RPMI8226 (cell line): Measurements from ENCODE around the gene ANKRD29.
"Not testable (repeated sequence)": the region's sequence is repeated elsewhere in the genome, so short reads cannot be mapped to it uniquely, and the experiment has no call there.

ENCODE experiments used
- DNase-seq: peaks from one replicate; pipeline ENCODE4 v3.0.0-alpha.2; 2015

The ANKRD29 gene

GRCh38 chr18:23641937-23642666 lies 20.6 kb downstream of the ANKRD29 start:
- DNase-seq: no peak

GRCh38 chr18:23641143-23641720 lies 21.5 kb downstream of the ANKRD29 start:
- no peak for DNase-seq

- no peak for DNase-seq
Observed at GRCh38 chr18:23640052-23640451, 22.7 kb downstream of the ANKRD29 start.

DNA sequence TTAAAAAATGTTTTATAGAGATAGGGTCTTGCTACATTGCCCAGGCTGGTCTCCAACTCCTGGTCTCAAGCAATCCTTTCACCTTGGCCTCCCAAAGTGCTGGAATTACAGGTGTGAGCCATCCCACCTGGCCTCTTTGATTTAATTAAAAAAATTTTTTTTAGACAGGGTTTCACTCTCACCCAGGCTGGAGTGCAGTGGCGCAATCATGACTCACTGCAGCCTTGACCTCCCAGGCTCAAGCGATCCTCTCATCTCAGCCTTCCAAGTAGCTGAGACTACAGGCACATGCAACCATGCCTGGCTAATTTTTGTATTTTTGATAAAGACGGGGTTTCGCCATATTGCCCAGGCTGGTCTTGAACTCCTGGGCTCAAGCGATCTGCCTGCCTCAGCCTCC lies 26.3 kb downstream of the ANKRD29 start:
- DNase-seq: not testable (repeated sequence)

DNA sequence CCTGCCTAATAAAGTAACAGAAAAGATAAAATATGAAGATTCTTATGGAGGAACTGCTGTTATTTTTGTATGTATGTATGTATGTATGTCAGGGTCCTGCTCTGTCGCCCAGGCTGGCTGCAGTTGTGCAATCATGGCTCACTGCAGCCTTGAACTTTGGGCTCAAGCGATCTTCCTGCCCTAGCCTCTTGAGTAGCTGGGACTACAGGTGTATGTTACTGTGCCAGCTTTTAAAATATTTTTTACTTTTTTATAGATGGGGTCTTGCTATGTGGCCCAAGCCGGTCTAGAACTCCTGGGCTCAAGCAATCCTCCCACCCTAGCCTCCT lies 26.7 kb downstream of the ANKRD29 start:
- no peak for DNase-seq

DNA sequence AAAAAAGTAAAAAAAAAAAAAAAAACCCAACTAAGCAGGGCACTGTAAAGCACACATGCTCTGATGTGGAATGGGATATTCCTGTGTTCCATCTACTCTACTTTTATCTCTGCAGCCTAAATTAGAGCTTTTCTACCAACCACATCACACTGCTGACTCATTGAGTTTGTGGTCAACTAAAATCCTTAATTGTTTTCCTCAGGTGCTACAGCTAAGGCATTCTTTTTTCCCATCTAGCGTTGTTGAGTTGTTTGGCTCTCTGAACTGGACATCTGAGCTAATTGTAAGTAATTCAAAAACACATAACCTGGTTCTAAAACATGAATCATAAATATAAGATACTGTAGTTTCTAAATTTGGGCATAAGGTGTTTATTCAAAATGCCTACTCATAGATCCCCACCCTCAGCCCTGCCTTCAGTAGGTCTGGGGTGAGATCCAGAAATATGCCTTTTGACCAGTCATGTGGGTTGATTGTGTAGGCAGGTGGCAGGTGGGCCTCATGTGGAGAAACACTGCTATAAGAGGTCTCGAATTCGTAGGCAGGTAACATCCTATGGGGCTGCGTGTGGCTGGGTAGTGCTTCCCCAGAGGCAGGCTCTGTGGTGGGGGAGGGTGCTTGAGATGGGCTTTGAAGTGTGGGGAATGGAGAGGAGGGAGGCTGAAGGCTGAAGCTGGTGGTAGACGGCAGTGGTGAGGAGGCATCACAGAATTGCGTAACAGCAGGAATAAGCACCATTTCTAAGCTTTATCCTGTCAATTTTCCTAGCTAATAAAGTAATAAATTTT lies 27.2 kb downstream of the ANKRD29 start:
- peak; percentile 12 for DNase-seq

GRCh38 chr18:23634692-23635091 lies 28.0 kb downstream of the ANKRD29 start:
- DNase-seq: no peak

- DNase-seq: no peak
Observed at GRCh38 chr18:23632615-23633014, 30.1 kb downstream of the ANKRD29 start.

GRCh38 chr18:23631746-23632145 lies 31.0 kb downstream of the ANKRD29 start:
- no peak for DNase-seq

DNA sequence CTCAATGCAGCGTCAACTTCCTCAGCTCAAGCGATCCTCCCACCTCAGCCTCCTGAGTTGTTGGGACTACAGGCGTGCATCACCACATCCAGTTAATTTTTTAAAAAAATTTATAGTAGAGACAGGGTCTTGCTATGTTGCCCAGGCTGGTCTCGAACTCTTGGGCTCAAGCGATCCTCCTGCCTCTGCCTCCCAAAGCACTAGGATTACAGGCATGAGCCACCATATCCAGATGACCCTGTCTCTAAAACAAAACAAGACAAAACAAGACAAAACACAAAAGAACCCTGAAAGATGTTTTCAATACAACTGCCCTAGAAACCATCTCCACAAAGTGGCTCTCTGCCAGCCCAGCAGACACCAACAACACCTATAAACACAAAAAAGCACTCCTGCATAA lies 31.4 kb downstream of the ANKRD29 start:
- no peak for DNase-seq

- DNase-seq: no peak
Observed at GRCh38 chr18:23629444-23629946, 33.2 kb downstream of the ANKRD29 start.

DNA sequence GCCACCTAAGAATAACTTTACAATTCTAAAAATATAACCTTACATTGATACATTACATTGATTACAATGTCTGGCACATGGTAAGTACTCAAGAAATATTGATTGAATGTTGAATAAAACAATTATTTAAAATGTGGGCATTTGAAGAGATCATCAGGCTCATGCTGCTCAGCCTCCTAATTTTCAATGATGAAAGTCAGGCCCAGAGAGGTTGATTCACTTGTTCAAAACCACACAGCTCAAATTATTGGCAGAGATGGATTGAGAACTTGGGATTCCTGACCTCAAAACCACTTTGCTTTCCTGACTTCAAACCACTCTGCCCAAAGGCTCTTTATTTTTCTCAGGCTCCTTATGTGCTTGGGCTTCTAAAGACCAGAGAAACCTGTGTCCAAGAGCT lies 34.7 kb downstream of the ANKRD29 start:
- DNase-seq: no peak

DNA sequence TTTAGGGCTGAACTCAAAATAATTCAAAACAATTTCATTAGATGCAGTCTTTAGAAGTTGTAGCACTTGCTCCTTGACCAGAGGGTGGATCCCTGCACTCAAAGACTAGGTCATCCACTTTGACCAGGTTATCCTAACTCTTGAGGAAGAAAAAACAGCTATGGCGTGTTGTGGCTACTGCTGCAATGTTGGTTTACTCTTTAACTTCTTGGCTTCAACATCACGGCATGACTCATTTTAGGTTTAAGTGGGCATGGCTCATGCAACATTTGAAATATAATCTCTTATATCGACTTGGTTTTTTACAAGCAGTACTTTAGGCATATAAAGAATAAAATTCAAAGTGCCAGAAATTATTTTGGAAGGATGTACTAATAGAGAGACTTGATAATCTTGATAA lies 35.4 kb downstream of the ANKRD29 start:
- no peak for DNase-seq

GRCh38 chr18:23626451-23627279 lies 36.0 kb downstream of the ANKRD29 start:
- no peak for DNase-seq

- no peak for DNase-seq
Observed at GRCh38 chr18:23623040-23623439, 39.7 kb downstream of the ANKRD29 start.

GRCh38 chr18:23619388-23619881 lies 43.3 kb downstream of the ANKRD29 start:
- no peak for DNase-seq

DNA sequence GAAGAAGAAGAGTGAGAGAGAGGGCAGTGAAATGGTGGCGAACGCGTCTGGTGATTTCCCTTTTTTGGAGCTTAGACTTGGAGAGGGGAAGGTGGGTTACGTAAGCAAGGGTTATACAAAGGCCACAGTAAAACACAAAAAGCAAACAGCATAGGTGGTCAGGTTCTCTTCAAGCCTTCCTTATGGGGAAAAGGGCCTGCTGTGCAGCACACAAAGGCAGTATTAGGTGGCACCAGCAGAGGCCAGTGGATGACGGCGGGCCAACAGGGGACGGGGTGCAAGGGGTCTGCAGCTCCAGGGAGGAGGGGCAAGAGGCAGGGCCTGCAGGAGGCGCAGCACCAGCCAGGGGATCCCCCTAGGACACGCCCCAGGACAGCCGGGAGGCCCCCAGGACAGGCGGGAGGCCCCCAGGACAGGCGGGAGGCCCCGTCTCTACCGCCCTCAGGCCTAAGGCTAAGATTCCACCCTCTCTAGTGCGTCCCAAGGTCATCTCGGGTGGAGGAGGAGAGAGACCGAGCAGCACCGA lies 43.8 kb downstream of the ANKRD29 start:
- DNase-seq: no peak

DNA sequence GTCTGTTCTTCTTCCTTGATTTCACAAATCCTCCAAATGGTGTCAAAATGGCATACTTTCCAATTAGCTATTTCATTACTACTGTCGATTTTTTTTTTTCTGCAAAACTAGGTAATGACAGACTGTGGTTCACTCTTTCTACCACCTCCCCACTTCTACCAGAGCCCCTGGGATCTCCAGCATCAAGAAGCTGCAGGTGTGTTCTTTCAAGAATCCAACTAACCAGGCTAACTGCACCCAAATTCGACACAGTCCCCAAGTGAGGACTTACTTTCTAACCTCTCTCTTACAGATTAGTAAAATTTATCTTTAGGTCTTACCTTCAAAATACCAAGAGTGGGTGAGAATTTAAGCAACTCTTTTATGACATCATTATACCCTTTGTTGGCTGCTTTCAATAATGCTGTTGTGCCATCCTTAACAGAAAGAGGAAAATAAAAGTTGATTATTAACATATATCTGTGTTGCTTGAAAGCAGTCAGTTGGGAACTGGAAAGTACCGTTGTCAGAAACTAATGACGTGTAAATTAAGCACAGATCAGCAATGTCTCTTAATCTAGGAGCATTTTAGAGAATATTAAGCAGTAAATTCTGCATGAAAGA lies 45.2 kb downstream of the ANKRD29 start:
- DNase-seq: no peak

GRCh38 chr18:23616258-23616657 lies 46.5 kb downstream of the ANKRD29 start:
- no peak for DNase-seq

DNA sequence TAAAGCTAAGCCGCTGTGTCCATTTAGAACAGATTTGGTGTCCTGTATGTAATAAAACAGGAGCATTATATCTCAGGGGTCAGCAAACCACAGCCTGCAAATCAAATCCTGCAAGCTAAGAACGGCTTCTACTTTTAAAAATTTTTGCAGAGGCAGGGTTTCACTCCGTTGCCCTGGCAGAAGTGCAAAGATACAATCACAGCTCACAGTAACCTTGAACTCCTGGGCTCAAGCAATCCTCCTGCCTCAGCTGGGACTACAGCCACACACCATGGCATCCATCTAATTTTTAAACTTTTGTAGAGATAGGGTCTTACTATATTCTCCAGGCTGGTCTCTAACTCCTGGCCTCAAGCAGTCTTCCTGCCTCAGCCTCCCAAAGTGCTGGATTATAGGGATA lies 47.8 kb downstream of the ANKRD29 start:
- DNase-seq: peak; percentile 24

DNA sequence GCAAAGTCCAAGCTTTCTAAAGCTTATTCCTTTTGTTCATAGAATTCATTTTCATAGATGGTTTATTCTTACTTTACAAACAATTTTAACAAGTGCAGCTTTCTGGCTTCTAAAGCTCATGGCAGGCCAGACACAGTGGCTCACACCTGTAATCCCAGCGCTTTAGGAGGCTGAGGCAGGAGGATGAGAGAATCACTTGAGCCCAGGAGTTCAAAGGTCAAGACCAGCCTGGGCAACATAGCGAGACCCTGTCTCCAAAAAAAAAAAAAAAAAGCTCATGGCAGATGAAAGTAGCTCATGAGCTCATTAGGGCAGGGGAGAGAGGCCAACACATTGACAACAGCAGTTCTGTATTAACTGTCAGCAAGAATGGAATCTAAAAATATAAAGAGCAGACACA lies 48.3 kb downstream of the ANKRD29 start:
- DNase-seq: no peak

GRCh38 chr18:23613091-23613475 lies 49.6 kb downstream of the ANKRD29 start:
- DNase-seq: not testable (repeated sequence)
